ENCODE measurements around the gene FAM222B.

DNA sequence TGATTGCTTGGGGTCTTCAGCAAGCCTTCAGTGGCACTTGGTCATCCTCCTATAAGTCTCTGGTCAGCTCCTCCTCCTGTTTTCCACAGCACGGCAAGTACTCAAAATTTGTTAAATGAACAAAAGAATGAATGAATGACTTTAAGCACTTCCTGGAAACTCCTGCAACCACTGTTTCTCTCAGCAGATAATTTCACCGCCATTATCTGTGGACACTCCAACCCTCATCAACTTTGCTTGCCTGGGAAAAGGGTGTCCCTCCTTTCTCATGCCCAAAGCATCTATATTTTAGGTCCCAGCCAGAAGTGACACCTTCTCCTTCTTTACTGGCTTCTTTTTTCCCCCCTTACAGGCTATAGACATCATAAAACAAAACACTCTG, 135.3 kb downstream of the FAM222B start:
- TF ChIP-seq, protein P1, sequence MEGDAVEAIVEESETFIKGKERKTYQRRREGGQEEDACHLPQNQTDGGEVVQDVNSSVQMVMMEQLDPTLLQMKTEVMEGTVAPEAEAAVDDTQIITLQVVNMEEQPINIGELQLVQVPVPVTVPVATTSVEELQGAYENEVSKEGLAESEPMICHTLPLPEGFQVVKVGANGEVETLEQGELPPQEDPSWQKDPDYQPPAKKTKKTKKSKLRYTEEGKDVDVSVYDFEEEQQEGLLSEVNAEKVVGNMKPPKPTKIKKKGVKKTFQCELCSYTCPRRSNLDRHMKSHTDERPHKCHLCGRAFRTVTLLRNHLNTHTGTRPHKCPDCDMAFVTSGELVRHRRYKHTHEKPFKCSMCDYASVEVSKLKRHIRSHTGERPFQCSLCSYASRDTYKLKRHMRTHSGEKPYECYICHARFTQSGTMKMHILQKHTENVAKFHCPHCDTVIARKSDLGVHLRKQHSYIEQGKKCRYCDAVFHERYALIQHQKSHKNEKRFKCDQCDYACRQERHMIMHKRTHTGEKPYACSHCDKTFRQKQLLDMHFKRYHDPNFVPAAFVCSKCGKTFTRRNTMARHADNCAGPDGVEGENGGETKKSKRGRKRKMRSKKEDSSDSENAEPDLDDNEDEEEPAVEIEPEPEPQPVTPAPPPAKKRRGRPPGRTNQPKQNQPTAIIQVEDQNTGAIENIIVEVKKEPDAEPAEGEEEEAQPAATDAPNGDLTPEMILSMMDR (optimal IDR thresholded peaks at IDR 0.05 in 1 of 3, IDR thresholded peaks at IDR 0.05 in 1 of 3, conservative IDR thresholded peaks at IDR 0.05 in 1 of 3; ENCODE audit: extremely low read depth in 1 of 3, insufficient read depth in 2 of 3, low read length in 3 of 3), result no peak
- TF ChIP-seq EZH2 (IDR thresholded peaks at IDR 0.05; ENCODE audit: low read length), result no peak
